Measurements from ENCODE around the gene OPN3. TPM values are rescaled to one million over a fixed set of nuclear protein-coding genes. Genes with fewer than 3 reads are reported as not detected.

Gene OPN3
- total and polyA plus RNA-seq, 2 donors (not counting 1 experiment from before 2014, with no cell fraction given), result 21.0 to 29.6 TPM

- H3K27me3 Mint-ChIP-seq, result no peaks in the 10 kb centered on the region
- Histone ChIP-seq H3K79me2 (ENCODE audit: control insufficient read depth, insufficient read depth, low read length) (peaks cover 15% of the 10 kb centered on the region), H3K4me2 (replicated peaks; ENCODE audit: low read depth, low read length, poor library complexity, severe bottlenecking) (no peak overlapping the region), H3K27ac (ENCODE audit: low read length in 2 of 2) (peak overlapping the region in 1 of 2 donors; percentile 39), H3K36me3 (replicated peaks in 1 of 2; ENCODE audit: control extremely low read depth in 1 of 2, control insufficient read depth in 1 of 2, extremely low read depth in 1 of 2, insufficient read depth in 2 of 2, low read length in 1 of 2) (peaks cover 0 to 3% of the 10 kb centered on the region in 2 experiments), H3K9ac (ENCODE audit: low read length) (no peak overlapping the region), H3K9me3 (ENCODE audit: control extremely low read depth in 1 of 3, control insufficient read depth in 2 of 3, insufficient read depth in 1 of 3, low read length in 2 of 3) (no peaks in the 10 kb centered on the region), H2AFZ (ENCODE audit: insufficient read depth, low read depth, low read length, poor library complexity, severe bottlenecking) (peak overlapping the region; percentile 23), H3K4me1 (ENCODE audit: control insufficient read depth in 2 of 2, insufficient read depth in 2 of 2, low read length in 2 of 2) (peaks cover 6 to 7% of the 10 kb centered on the region in 2 donors), H3K4me3 (ENCODE audit: control extremely low read depth in 1 of 5, extremely low read depth in 1 of 5, insufficient read depth in 1 of 5, low read depth in 2 of 5, low read length in 4 of 5) (no peak overlapping the region), H4K20me1 (ENCODE audit: control insufficient read depth, insufficient read depth, low read length, poor library complexity, severe bottlenecking) (peaks cover 8% of the 10 kb centered on the region), H3K27me3 (replicated peaks in 1 of 4; ENCODE audit: control extremely low read depth in 1 of 4, control insufficient read depth in 3 of 4, insufficient read depth in 4 of 4, low read length in 3 of 4) (no peaks in the 10 kb centered on the region)
- no peak overlapping the region for H3K27ac Mint-ChIP-seq
- intact Hi-C loops (cut with micrococcal nuclease), result loop anchor here (1.0 to 2.0 kb wide), 7 partner anchors 15 to 406 kb away; no protein-coding TSS in a partner anchor
- H3K9me3 Mint-ChIP-seq (ENCODE audit: insufficient read depth), result no peaks in the 10 kb centered on the region
- no peak for ATAC-seq (ENCODE audit: low read depth)
- no peak for DNase-seq
- ChIA-PET POLR2A (no interaction called here), CTCF (interaction anchor here (0.6 to 5.9 kb wide), 44 partner anchors 9 to 1712 kb away, joined by 3 to 67 read pairs (median 7); partner anchors contain the start of genes FH and MAP1LC3C)
- WGBS (ENCODE audit: insufficient coverage), result 86% methylated on average over 1 of the region's 1 CpG
- TF ChIP-seq CTCF (IDR thresholded peaks at IDR 0.05) (no peak), EZH2 (IDR thresholded peaks at IDR 0.05; ENCODE audit: borderline replicate concordance, insufficient read depth, low read depth, low read length, poor library complexity, severe bottlenecking) (no peak)
- no peak overlapping the region for H3K4me3 Mint-ChIP-seq
- peaks cover 7% of the 10 kb centered on the region for H3K4me1 Mint-ChIP-seq
These were observed 28.4 kb downstream of the OPN3 start for GRCh38 chr1:241611736-241612135.

- Mint-ChIP-seq H3K4me3 (no peak overlapping the region), H3K9me3 (ENCODE audit: insufficient read depth) (no peaks in the 10 kb centered on the region), H3K27me3 (no peaks in the 10 kb centered on the region), H3K27ac (no peak overlapping the region), H3K4me1 (peaks cover 8% of the 10 kb centered on the region)
- Histone ChIP-seq H3K9ac (ENCODE audit: low read length) (no peak overlapping the region), H3K4me2 (replicated peaks; ENCODE audit: low read depth, low read length, poor library complexity, severe bottlenecking) (peak overlapping the region; percentile 10), H3K36me3 (replicated peaks in 1 of 2; ENCODE audit: control extremely low read depth in 1 of 2, control insufficient read depth in 1 of 2, extremely low read depth in 1 of 2, insufficient read depth in 2 of 2, low read length in 1 of 2) (peaks cover 0 to 3% of the 10 kb centered on the region in 2 experiments), H3K27ac (ENCODE audit: low read length in 2 of 2) (peak overlapping the region in 1 of 2 donors; percentile 39), H3K4me1 (ENCODE audit: control insufficient read depth in 2 of 2, insufficient read depth in 2 of 2, low read length in 2 of 2) (peaks cover 6 to 7% of the 10 kb centered on the region in 2 donors), H3K27me3 (replicated peaks in 1 of 4; ENCODE audit: control extremely low read depth in 1 of 4, control insufficient read depth in 3 of 4, insufficient read depth in 4 of 4, low read length in 3 of 4) (no peaks in the 10 kb centered on the region), H3K79me2 (ENCODE audit: control insufficient read depth, insufficient read depth, low read length) (peaks cover 15% of the 10 kb centered on the region), H2AFZ (ENCODE audit: insufficient read depth, low read depth, low read length, poor library complexity, severe bottlenecking) (peak overlapping the region; percentile 23), H3K9me3 (ENCODE audit: control extremely low read depth in 1 of 3, control insufficient read depth in 2 of 3, insufficient read depth in 1 of 3, low read length in 2 of 3) (no peaks in the 10 kb centered on the region), H3K4me3 (ENCODE audit: control extremely low read depth in 1 of 5, extremely low read depth in 1 of 5, insufficient read depth in 1 of 5, low read depth in 2 of 5, low read length in 4 of 5) (no peak overlapping the region), H4K20me1 (ENCODE audit: control insufficient read depth, insufficient read depth, low read length, poor library complexity, severe bottlenecking) (peaks cover 8% of the 10 kb centered on the region)
- TF ChIP-seq CTCF (IDR thresholded peaks at IDR 0.05) (peak; percentile 82), EZH2 (IDR thresholded peaks at IDR 0.05; ENCODE audit: borderline replicate concordance, insufficient read depth, low read depth, low read length, poor library complexity, severe bottlenecking) (no peak)
- DNase-seq, result peak; percentile 75
- intact Hi-C loops (cut with micrococcal nuclease), result loop anchor here (1.0 to 2.0 kb wide), 7 partner anchors 14 to 406 kb away; no protein-coding TSS in a partner anchor
- peak; percentile 95 for ATAC-seq (ENCODE audit: low read depth)
- ChIA-PET POLR2A (interaction anchor here (0.8 kb wide), 1 partner anchor 14 kb away, joined by 4 read pairs; no protein-coding TSS in a partner anchor), CTCF (interaction anchor here (0.6 to 5.9 kb wide), 62 partner anchors 8 to 1712 kb away, joined by 3 to 67 read pairs (median 6); partner anchors contain the start of genes CEP170, CHML, EXO1 and FH)
- WGBS (ENCODE audit: insufficient coverage), result no CpG with 5 or more reads among the region's 3 CpGs
These were observed 29.1 kb downstream of the OPN3 start for GRCh38 chr1:241611063-241611462.

Measured in B cell (primary cell).